ENCODE data around the gene XKR7.

DNA sequence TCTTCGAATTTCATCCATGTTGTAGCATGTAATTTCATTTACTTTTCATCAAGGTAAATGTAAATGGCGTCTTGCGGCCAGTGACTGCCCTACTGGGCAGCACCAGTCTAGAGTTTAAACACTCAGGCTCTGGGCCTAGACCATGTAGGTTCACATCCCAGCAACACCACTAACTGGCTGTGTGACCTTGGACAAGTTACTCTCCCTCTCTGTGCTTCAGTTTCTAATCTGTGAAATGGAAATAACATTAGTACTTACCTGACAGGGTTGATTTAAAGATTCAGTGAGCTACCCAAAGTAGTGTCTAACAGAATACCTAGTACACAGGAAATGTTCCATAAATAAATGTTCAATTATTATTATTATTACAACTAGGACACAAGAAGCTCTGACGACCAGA is 45.4 kb upstream of the XKR7 start:
- TF ChIP-seq, protein P1, sequence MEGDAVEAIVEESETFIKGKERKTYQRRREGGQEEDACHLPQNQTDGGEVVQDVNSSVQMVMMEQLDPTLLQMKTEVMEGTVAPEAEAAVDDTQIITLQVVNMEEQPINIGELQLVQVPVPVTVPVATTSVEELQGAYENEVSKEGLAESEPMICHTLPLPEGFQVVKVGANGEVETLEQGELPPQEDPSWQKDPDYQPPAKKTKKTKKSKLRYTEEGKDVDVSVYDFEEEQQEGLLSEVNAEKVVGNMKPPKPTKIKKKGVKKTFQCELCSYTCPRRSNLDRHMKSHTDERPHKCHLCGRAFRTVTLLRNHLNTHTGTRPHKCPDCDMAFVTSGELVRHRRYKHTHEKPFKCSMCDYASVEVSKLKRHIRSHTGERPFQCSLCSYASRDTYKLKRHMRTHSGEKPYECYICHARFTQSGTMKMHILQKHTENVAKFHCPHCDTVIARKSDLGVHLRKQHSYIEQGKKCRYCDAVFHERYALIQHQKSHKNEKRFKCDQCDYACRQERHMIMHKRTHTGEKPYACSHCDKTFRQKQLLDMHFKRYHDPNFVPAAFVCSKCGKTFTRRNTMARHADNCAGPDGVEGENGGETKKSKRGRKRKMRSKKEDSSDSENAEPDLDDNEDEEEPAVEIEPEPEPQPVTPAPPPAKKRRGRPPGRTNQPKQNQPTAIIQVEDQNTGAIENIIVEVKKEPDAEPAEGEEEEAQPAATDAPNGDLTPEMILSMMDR (IDR thresholded peaks at IDR 0.05) = no peak
- no peak for TF ChIP-seq ZFX (IDR thresholded peaks at IDR 0.05; ENCODE audit: borderline replicate concordance)
